ENCODE data around the gene SDK2.
A peak's percentile ranks its signal among the peaks of the same experiment; 100 is the strongest.

Gene SDK2

GRCh38 chr17:73423806-73424205, 220.4 kb downstream of the SDK2 start:
- ChIA-PET CTCF (no interaction called here), POLR2A (no interaction called here)
- DNase-seq (ENCODE audit: extremely low spot score): no peak

DNA sequence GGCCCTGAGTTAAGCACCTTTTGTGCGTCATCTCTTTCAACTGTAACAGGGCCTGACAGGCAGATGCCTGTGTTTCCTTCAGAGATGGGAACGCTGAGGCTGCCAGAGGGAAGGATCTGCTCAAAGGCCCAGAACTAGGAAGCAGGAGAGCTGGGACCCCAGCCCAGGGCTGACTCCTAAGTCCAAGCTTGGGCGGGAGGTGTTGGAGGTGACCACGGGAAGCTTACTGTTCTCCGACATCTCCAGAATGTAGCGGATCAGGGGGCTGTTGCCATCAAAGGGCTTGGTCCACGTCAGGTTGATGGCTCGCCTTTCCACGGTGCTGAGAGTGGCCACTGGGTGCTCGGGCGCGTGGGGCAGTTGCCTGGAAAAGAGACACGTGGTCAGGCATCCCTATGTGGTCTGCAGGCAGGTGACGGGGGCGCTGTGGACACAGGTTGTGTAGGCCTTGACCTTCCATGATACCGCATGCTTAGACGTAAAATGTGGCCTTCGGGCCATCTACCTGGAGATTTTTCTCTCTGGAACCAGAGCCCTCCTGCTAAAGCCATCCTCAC, 221.0 kb downstream of the SDK2 start:
- TF ChIP-seq BHLHE40 (IDR thresholded peaks at IDR 0.05; ENCODE audit: borderline replicate concordance) (no peak), TARDBP (IDR thresholded peaks at IDR 0.05) (no peak), ARNT (IDR thresholded peaks at IDR 0.05) (no peak), FOXM1 (IDR thresholded peaks at IDR 0.05; ENCODE audit: borderline replicate concordance) (no peak), SP1 (IDR thresholded peaks at IDR 0.05) (no peak), LEF1 (IDR thresholded peaks at IDR 0.05; ENCODE audit: borderline replicate concordance) (no peak), FOXK2 (IDR thresholded peaks at IDR 0.05) (no peak), HDGF (IDR thresholded peaks at IDR 0.05; ENCODE audit: borderline replicate concordance) (no peak), PKNOX1 (IDR thresholded peaks at IDR 0.05) (no peak), L3MBTL2 (conservative IDR thresholded peaks at IDR 0.05) (no peak), FOXA1 (IDR thresholded peaks at IDR 0.05) (no peak), SUZ12 (IDR thresholded peaks at IDR 0.05) (no peak), NFRKB (IDR thresholded peaks at IDR 0.05) (no peak), ELF4 (IDR thresholded peaks at IDR 0.05) (no peak), CTBP1 (IDR thresholded peaks at IDR 0.05; ENCODE audit: borderline replicate concordance) (no peak)
- no peak for DNase-seq (ENCODE audit: extremely low spot score)
- POLR2A ChIA-PET: no interaction called here
- CTCF ChIA-PET: no interaction called here

More at GRCh38 chr17:73423806-73424205, 220.4 kb downstream of the SDK2 start:
- no peak for TF ChIP-seq L3MBTL2 (conservative IDR thresholded peaks at IDR 0.05)
- no peak for TF ChIP-seq FOXM1 (IDR thresholded peaks at IDR 0.05; ENCODE audit: borderline replicate concordance)
- no peak for TF ChIP-seq FOXA1 (IDR thresholded peaks at IDR 0.05)
- TF ChIP-seq CTBP1 (IDR thresholded peaks at IDR 0.05; ENCODE audit: borderline replicate concordance): no peak
- TF ChIP-seq SUZ12 (IDR thresholded peaks at IDR 0.05): no peak
- TF ChIP-seq ZNF384 (IDR thresholded peaks at IDR 0.05): no peak
- TF ChIP-seq ELF4 (IDR thresholded peaks at IDR 0.05): no peak
- no peak for TF ChIP-seq LEF1 (IDR thresholded peaks at IDR 0.05; ENCODE audit: borderline replicate concordance)
- no peak for TF ChIP-seq BHLHE40 (IDR thresholded peaks at IDR 0.05; ENCODE audit: borderline replicate concordance)
- no peak for TF ChIP-seq NFRKB (IDR thresholded peaks at IDR 0.05)
- TF ChIP-seq FOXK2 (IDR thresholded peaks at IDR 0.05): no peak
- no peak for TF ChIP-seq TARDBP (IDR thresholded peaks at IDR 0.05)
- no peak for TF ChIP-seq ARNT (IDR thresholded peaks at IDR 0.05)

GRCh38 chr17:73422121-73422520, 222.1 kb downstream of the SDK2 start:
- no peak for DNase-seq (ENCODE audit: extremely low spot score)
- no peak for TF ChIP-seq ZNF384 (IDR thresholded peaks at IDR 0.05)
- no peak for TF ChIP-seq ELF4 (IDR thresholded peaks at IDR 0.05)
- no peak for TF ChIP-seq PKNOX1 (IDR thresholded peaks at IDR 0.05)
- no peak for TF ChIP-seq HDGF (IDR thresholded peaks at IDR 0.05; ENCODE audit: borderline replicate concordance)
- TF ChIP-seq BHLHE40 (IDR thresholded peaks at IDR 0.05; ENCODE audit: borderline replicate concordance): no peak
- no peak for TF ChIP-seq ARNT (IDR thresholded peaks at IDR 0.05)
- no peak for TF ChIP-seq L3MBTL2 (conservative IDR thresholded peaks at IDR 0.05)
- no peak for TF ChIP-seq SUZ12 (IDR thresholded peaks at IDR 0.05)
- no peak for TF ChIP-seq SP1 (IDR thresholded peaks at IDR 0.05)
- no peak for TF ChIP-seq NFRKB (IDR thresholded peaks at IDR 0.05)
- no peak for TF ChIP-seq FOXA1 (IDR thresholded peaks at IDR 0.05)
- no peak for TF ChIP-seq FOXK2 (IDR thresholded peaks at IDR 0.05)
- CTCF ChIA-PET: interaction anchor here (0.6 to 0.7 kb wide), 2 partner anchors 12 to 361 kb away, joined by 4 read pairs; no protein-coding TSS in a partner anchor
- POLR2A ChIA-PET: no interaction called here

DNA sequence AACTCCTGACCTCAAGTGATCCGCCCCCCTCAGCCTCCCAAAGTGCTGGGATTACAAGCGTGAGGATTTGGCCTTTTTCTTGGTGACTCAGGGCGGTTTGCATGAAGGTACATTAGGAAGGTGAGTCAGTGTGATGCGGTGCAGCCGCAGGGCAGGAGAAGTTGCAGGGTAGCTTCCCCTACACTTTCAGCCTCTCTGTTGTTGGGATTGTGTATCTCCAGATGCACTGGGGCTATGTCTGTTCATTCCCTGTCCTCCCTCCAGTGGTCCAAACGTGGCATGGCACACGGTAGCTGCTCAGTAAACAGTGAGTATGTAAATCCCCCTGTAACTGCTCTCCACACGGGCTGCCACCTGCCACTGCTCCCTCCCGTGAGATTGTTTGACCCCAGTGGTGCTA, 223.3 kb downstream of the SDK2 start:
- no peak for TF ChIP-seq ARNT (IDR thresholded peaks at IDR 0.05)
- TF ChIP-seq LEF1 (IDR thresholded peaks at IDR 0.05; ENCODE audit: borderline replicate concordance): no peak
- no peak for TF ChIP-seq FOXK2 (IDR thresholded peaks at IDR 0.05)
- TF ChIP-seq NFRKB (IDR thresholded peaks at IDR 0.05): no peak
- no peak for TF ChIP-seq ELF4 (IDR thresholded peaks at IDR 0.05)
- TF ChIP-seq ZNF384 (IDR thresholded peaks at IDR 0.05): no peak
- TF ChIP-seq PKNOX1 (IDR thresholded peaks at IDR 0.05): no peak
- no peak for TF ChIP-seq TARDBP (IDR thresholded peaks at IDR 0.05)
- TF ChIP-seq FOXM1 (IDR thresholded peaks at IDR 0.05; ENCODE audit: borderline replicate concordance): no peak
- TF ChIP-seq SUZ12 (IDR thresholded peaks at IDR 0.05): no peak
- no peak for TF ChIP-seq SP1 (IDR thresholded peaks at IDR 0.05)
- TF ChIP-seq L3MBTL2 (conservative IDR thresholded peaks at IDR 0.05): no peak
- no peak for TF ChIP-seq HDGF (IDR thresholded peaks at IDR 0.05; ENCODE audit: borderline replicate concordance)
- peak; percentile 37 for DNase-seq (ENCODE audit: extremely low spot score)
- POLR2A ChIA-PET: no interaction called here
- CTCF ChIA-PET: no interaction called here

DNA sequence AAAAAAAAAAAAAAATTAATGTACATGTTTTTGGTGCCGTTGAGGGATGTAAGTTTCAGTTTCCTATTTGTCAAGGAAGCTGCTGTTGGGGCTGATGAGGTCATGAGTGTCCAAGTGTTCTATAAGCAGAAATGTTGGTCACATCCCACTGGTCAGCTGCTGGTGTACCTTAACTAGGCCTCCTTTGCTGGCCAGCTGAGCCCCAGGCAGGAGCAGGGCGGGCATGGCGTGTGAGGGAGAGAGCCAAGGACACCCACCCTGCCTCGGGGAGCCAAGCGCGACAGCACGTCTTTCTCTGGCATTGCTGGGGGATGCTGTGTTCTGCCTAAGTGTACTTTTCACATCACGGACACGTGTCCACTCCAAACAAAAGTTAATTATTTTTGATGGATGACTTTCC, 224.4 kb downstream of the SDK2 start:
- POLR2A ChIA-PET: no interaction called here
- TF ChIP-seq CTBP1 (IDR thresholded peaks at IDR 0.05; ENCODE audit: borderline replicate concordance): no peak
- no peak for TF ChIP-seq L3MBTL2 (conservative IDR thresholded peaks at IDR 0.05)
- no peak for TF ChIP-seq FOXA1 (IDR thresholded peaks at IDR 0.05)
- TF ChIP-seq ARNT (IDR thresholded peaks at IDR 0.05): no peak
- no peak for TF ChIP-seq PKNOX1 (IDR thresholded peaks at IDR 0.05)
- no peak for TF ChIP-seq HDGF (IDR thresholded peaks at IDR 0.05; ENCODE audit: borderline replicate concordance)
- TF ChIP-seq FOXK2 (IDR thresholded peaks at IDR 0.05): no peak
- TF ChIP-seq FOXM1 (IDR thresholded peaks at IDR 0.05; ENCODE audit: borderline replicate concordance): no peak
- no peak for TF ChIP-seq SUZ12 (IDR thresholded peaks at IDR 0.05)
- TF ChIP-seq ELF4 (IDR thresholded peaks at IDR 0.05): no peak
- TF ChIP-seq LEF1 (IDR thresholded peaks at IDR 0.05; ENCODE audit: borderline replicate concordance): no peak
- no peak for TF ChIP-seq NFRKB (IDR thresholded peaks at IDR 0.05)
- TF ChIP-seq ZNF384 (IDR thresholded peaks at IDR 0.05): no peak
- no peak for TF ChIP-seq BHLHE40 (IDR thresholded peaks at IDR 0.05; ENCODE audit: borderline replicate concordance)
- no peak for TF ChIP-seq TARDBP (IDR thresholded peaks at IDR 0.05)
- TF ChIP-seq SP1 (IDR thresholded peaks at IDR 0.05): no peak
- CTCF ChIA-PET: no interaction called here
- DNase-seq (ENCODE audit: extremely low spot score): no peak
